NCI-H345 treated with DMSO at 0.1 percent for 48 hours (cell line): ENCODE results near the gene NFKB2.

Source experiments
- DNase-seq: peaks from one replicate; lab custom pipeline; 2025; ENCODE audit not compliant: unreplicated experiment; lab: John Stamatoyannopoulos, UW

Gene NFKB2

GRCh38 chr10:102407425-102408130 lies 12.1 kb downstream of the NFKB2 start:
- no peak for DNase-seq

- no peak for DNase-seq
Observed at GRCh38 chr10:102408131-102408727, 12.7 kb downstream of the NFKB2 start.

- no peak for DNase-seq
Observed at GRCh38 chr10:102408728-102409603, 13.5 kb downstream of the NFKB2 start.

- no peak for DNase-seq
Observed at GRCh38 chr10:102409604-102410428, 14.3 kb downstream of the NFKB2 start.

GRCh38 chr10:102410429-102411073 lies 15.0 kb downstream of the NFKB2 start:
- no peak for DNase-seq

- no peak for DNase-seq
Observed at GRCh38 chr10:102411341-102412255, 16.1 kb downstream of the NFKB2 start.

GRCh38 chr10:102412293-102412692 lies 16.8 kb downstream of the NFKB2 start:
- DNase-seq, result no peak

- DNase-seq, result peak; percentile 15
Observed at GRCh38 chr10:102413053-102413705, 17.7 kb downstream of the NFKB2 start.

- no peak for DNase-seq
Observed at GRCh38 chr10:102413806-102414561, 18.5 kb downstream of the NFKB2 start.

- DNase-seq, result no peak
Observed at GRCh38 chr10:102414749-102415148, 19.2 kb downstream of the NFKB2 start.

- no peak for DNase-seq
Observed at GRCh38 chr10:102416283-102416682, 20.8 kb downstream of the NFKB2 start.

GRCh38 chr10:102416695-102417094 lies 21.2 kb downstream of the NFKB2 start:
- no peak for DNase-seq

- peak; percentile 36 for DNase-seq
Observed at GRCh38 chr10:102418622-102419268, 23.2 kb downstream of the NFKB2 start, which contains the start of gene PSD. Gene PSD, minus strand, starts transcription at chr10:102418785. Its CDS starts 1,747 bp downstream, at chr10:102417038.

GRCh38 chr10:102419269-102420180 lies 24.0 kb downstream of the NFKB2 start:
- DNase-seq, result peak; percentile 53

- no peak for DNase-seq
Observed at GRCh38 chr10:102420181-102420713, 24.7 kb downstream of the NFKB2 start.
